Measurements from ENCODE around the gene AUTS2. TPM values are rescaled to one million over a fixed set of nuclear protein-coding genes. Genes with fewer than 3 reads are reported as not detected.

The AUTS2 gene
- polyA plus RNA-seq, 1 donor from 2014 or later: 97.3 TPM

DNA sequence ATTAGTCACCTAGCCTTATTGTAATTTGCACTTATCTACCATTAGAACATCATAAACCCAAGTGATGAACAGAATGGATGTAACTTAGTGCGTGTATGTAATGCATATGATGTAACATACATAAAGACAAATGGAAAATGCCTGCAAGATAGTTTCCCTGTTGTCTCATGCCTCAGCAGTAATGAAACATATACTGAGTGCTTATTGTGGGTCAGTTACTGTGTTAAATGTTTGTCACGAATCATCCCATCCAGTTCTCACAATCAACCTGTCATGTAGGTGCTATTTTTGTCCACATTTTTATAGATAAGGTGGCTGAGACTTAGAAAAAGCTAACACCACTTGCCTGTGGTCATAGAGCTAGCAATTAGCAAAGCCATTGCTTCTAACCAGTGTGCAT is 350.8 kb downstream of the AUTS2 start:
- H3F3A ChIP-seq (ENCODE audit: insufficient read depth, low read length, poor library complexity, severe bottlenecking): no peaks in the 10 kb centered on the region
- H3K4me2 ChIP-seq (ENCODE audit: low read length): no peak overlapping the region
- TF ChIP-seq TAF1 (IDR thresholded peaks at IDR 0.05; ENCODE audit: low read depth): no peak
- no peak for TF ChIP-seq REST (IDR thresholded peaks at IDR 0.05; ENCODE audit: borderline replicate concordance)
- TF ChIP-seq POLR2AphosphoS5 (IDR thresholded peaks at IDR 0.05): peak; percentile 49
- no peak for TF ChIP-seq CTCF (IDR thresholded peaks at IDR 0.05; ENCODE audit: poor library complexity, severe bottlenecking)
- no peak for TF ChIP-seq EP300 (conservative IDR thresholded peaks at IDR 0.05; ENCODE audit: poor library complexity, severe bottlenecking)
- H3K79me2 ChIP-seq (replicated peaks; ENCODE audit: insufficient read depth, low read length): peaks cover 45% of the 10 kb centered on the region
- H3K9ac ChIP-seq (ENCODE audit: low read length): no peak overlapping the region
- H2AFZ ChIP-seq (ENCODE audit: low read depth, low read length): no peak overlapping the region
- no peak overlapping the region for H3K4me3 ChIP-seq (ENCODE audit: low read length)
- no peaks in the 10 kb centered on the region for H4K20me1 ChIP-seq (ENCODE audit: insufficient read depth)
- H3K9me3 ChIP-seq (ENCODE audit: low read length): no peaks in the 10 kb centered on the region
- H3K9me2 ChIP-seq (ENCODE audit: insufficient read depth, low read length): no peaks in the 10 kb centered on the region
- no peak overlapping the region for H3K27ac ChIP-seq (ENCODE audit: low read length)
- H3K27me3 ChIP-seq (ENCODE audit: insufficient read depth, low read depth, low read length): no peaks in the 10 kb centered on the region
- H3K36me3 ChIP-seq (ENCODE audit: insufficient read depth, low read length): no peaks in the 10 kb centered on the region

- TF ChIP-seq REST (IDR thresholded peaks at IDR 0.05; ENCODE audit: borderline replicate concordance) (no peak), CTCF (IDR thresholded peaks at IDR 0.05; ENCODE audit: poor library complexity, severe bottlenecking) (no peak), SMC3 (conservative IDR thresholded peaks at IDR 0.05; ENCODE audit: poor library complexity) (no peak), EZH2 (IDR thresholded peaks at IDR 0.05; ENCODE audit: borderline replicate concordance, insufficient read depth, low read length, poor library complexity, severe bottlenecking) (no peak), RAD21 (conservative IDR thresholded peaks at IDR 0.05) (no peak), POLR2AphosphoS5 (IDR thresholded peaks at IDR 0.05) (no peak), TAF1 (IDR thresholded peaks at IDR 0.05; ENCODE audit: low read depth) (no peak), MXI1 (conservative IDR thresholded peaks at IDR 0.05; ENCODE audit: poor library complexity, severe bottlenecking) (no peak), EP300 (conservative IDR thresholded peaks at IDR 0.05; ENCODE audit: poor library complexity, severe bottlenecking) (no peak)
- no peak overlapping the region for H3K4me3 ChIP-seq (ENCODE audit: low read length)
- H4K20me1 ChIP-seq (ENCODE audit: insufficient read depth): peaks cover 6% of the 10 kb centered on the region
- no peaks in the 10 kb centered on the region for H3K27me3 ChIP-seq (ENCODE audit: insufficient read depth, low read depth, low read length)
- peaks cover 46% of the 10 kb centered on the region for H3K79me2 ChIP-seq (replicated peaks; ENCODE audit: insufficient read depth, low read length)
- H3K27ac ChIP-seq (ENCODE audit: low read length): no peak overlapping the region
- no peak overlapping the region for H3K4me2 ChIP-seq (ENCODE audit: low read length)
- H3K9me3 ChIP-seq (ENCODE audit: low read length): no peaks in the 10 kb centered on the region
- no peak overlapping the region for H2AFZ ChIP-seq (ENCODE audit: low read depth, low read length)
- no peaks in the 10 kb centered on the region for H3F3A ChIP-seq (ENCODE audit: insufficient read depth, low read length, poor library complexity, severe bottlenecking)
- H3K9me2 ChIP-seq (ENCODE audit: insufficient read depth, low read length): no peaks in the 10 kb centered on the region
- no peaks in the 10 kb centered on the region for H3K36me3 ChIP-seq (ENCODE audit: insufficient read depth, low read length)
- H3K9ac ChIP-seq (ENCODE audit: low read length): no peak overlapping the region
These were observed 353.2 kb downstream of the AUTS2 start for GRCh38 chr7:69951458-69951857.
